Urinary bladder (tissue), 4 donors: Measurements from ENCODE around the gene VWCE. TPM values are rescaled to one million over a fixed set of nuclear protein-coding genes. Genes with fewer than 3 reads are reported as not detected.

Experiments used
- DNase-seq: peaks from one replicate; pipeline ENCODE4 v3.0.0-alpha.2; 2015; ENCODE audit errors: extremely low spot score
- H3K27ac ChIP-seq: one replicate; pipeline ENCODE4 v1.5.1; 2013; ENCODE audit warnings: low read depth, mild to moderate bottlenecking, moderate library complexity
- H3K36me3 ChIP-seq: one replicate; pipeline ENCODE4 v1.6.1; 2013; ENCODE audit warnings: mild to moderate bottlenecking, moderate library complexity; ENCODE audit not compliant: insufficient read depth
- H3K4me1 ChIP-seq: one replicate; pipeline ENCODE4 v1.6.1; 2013; ENCODE audit warnings: mild to moderate bottlenecking, moderate library complexity; ENCODE audit not compliant: insufficient read depth
- H3K4me3 ChIP-seq: one replicate; pipeline ENCODE4 v1.5.1; 2013; ENCODE audit warnings: low read depth, low read length
- WGBS: extraction: QIAGEN DNeasy Blood & Tissue Kit; methylation state at CpG from one replicate; pipeline ENCODE4 v1.1.7; 2013; 5-methylcytosine and 5-hydroxymethylcytosine counted together
- polyA plus RNA-seq: library from polyadenylated mRNA; stranded (reverse); fragments of 200-250 nt; gene quantifications from one replicate; pipeline ENCODE4 v1.2.3, GENCODE V29; 2013
- total RNA-seq: library from RNA; depleted of rRNA; stranded (reverse); fragments of >200 nt; gene quantifications from one replicate; pipeline ENCODE4 v1.2.3, GENCODE V29; 2014
- donor health status: healthy with polysubstance abuse.
- donor health status: healthy.

VWCE gene, protein sequence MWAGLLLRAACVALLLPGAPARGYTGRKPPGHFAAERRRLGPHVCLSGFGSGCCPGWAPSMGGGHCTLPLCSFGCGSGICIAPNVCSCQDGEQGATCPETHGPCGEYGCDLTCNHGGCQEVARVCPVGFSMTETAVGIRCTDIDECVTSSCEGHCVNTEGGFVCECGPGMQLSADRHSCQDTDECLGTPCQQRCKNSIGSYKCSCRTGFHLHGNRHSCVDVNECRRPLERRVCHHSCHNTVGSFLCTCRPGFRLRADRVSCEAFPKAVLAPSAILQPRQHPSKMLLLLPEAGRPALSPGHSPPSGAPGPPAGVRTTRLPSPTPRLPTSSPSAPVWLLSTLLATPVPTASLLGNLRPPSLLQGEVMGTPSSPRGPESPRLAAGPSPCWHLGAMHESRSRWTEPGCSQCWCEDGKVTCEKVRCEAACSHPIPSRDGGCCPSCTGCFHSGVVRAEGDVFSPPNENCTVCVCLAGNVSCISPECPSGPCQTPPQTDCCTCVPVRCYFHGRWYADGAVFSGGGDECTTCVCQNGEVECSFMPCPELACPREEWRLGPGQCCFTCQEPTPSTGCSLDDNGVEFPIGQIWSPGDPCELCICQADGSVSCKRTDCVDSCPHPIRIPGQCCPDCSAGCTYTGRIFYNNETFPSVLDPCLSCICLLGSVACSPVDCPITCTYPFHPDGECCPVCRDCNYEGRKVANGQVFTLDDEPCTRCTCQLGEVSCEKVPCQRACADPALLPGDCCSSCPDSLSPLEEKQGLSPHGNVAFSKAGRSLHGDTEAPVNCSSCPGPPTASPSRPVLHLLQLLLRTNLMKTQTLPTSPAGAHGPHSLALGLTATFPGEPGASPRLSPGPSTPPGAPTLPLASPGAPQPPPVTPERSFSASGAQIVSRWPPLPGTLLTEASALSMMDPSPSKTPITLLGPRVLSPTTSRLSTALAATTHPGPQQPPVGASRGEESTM
- 0.63 TPM for total RNA-seq
- polyA plus RNA-seq, result 0.67 TPM

DNA sequence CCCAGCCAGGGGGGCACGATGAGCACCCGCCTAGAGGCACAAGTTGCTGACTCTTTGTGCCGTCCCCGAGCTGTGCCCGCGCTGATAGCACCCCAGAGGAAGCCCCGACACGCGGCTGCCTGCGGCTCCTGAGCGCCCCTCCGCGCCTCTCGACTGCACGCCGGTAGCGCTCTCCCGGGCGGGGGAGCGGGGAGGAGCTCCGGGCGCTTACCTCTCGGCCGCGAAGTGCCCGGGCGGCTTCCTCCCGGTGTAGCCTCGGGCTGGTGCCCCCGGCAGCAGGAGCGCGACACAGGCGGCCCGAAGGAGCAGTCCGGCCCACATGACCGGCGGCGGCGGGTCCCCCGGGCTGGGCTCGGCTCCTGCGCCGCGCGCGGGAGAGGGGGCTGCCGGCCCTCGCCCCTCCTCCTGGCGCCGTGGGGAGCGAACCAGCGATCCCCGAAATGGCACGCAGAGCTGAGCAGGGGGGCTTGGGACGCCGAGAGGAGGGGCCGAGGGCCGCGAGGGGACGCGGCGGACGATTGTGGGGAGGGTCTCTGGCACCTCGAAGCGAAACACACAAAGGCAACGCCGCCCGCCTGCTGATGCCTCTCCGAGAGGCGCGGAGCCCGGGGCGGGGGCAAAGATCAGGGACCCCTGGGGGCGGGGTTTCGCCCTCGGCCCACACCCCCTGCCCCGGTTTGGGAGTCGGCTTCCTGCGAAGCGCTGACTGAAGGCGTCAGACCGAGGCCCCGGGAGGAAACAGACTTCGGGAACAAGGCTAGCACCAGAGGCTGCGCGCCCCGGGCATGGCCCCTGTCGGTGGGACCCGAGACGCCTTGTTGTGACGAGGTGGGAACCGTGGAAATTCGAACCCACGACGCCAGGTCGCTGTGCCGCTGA is at the start of gene VWCE:
Gene VWCE (minus strand): TSS at position 600 of the 879 bp plus-strand sequence. CDS start 279 bp downstream, at position 321.
- Histone ChIP-seq H3K27ac (no peak within 1 kb of the TSS), H3K36me3 (peaks cover 4% of the 10 kb centered on the region), H3K4me1 (no peaks in the 10 kb centered on the region), H3K4me3 (peak within 1 kb of the TSS; percentile 41)
- no peak for DNase-seq
- WGBS, result 2% methylated on average over 97 of the region's 97 CpGs

DNA sequence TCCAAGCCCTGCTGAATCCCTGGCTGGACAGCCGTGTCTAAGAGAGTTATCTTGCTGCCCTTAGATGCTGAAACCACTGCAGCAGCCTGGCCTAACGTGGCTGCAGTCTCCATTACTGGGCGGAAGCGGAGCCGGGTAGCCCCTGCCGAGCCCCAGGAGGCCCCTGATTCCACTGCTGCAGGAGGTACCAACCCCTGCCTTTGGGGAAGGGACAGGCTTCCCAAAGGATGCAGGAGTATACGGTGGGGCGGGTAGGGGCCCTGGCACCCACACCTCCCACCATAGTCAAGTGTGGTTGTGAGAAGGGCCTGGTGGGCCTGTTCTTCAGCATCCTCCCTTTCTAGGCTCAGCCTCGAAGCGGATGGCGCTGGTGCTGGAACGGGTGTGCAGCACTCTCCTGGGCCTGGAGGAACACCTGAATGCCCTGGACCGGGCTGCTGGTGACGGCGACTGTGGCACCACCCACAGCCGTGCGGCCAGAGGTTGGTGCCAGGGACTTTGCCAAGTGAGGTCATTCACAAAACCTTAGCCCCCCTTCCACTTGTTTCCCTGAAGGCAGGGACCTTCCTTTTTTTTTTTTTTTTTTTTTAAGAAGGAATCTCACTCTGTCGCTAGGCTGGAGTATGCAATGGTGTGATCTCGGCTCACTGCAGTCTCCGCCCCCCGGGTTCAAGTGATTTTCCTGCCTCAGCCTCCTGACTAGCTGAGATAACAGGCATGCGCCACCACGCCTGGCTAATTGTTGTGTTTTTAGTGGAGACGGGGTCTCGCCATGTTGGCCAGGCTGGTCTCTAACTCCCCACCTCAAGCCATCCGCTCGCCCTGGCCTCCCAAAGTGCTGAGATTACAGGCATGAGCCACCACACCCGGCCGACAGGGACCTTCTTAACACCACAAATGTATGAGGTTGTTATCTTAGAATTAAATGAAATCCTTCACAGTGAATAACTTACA is 49.0 kb upstream of the VWCE start:
- H3K4me3 ChIP-seq, result no peak overlapping the region
- DNase-seq, result no peak
- 94% methylated on average over 29 of the region's 29 CpGs for WGBS
- H3K4me1 ChIP-seq, result no peaks in the 10 kb centered on the region
- no peaks in the 10 kb centered on the region for H3K36me3 ChIP-seq
- H3K27ac ChIP-seq, result no peak overlapping the region

- Histone ChIP-seq H3K4me1 (no peaks in the 10 kb centered on the region), H3K4me3 (no peak overlapping the region), H3K36me3 (no peaks in the 10 kb centered on the region), H3K27ac (no peak overlapping the region)
- DNase-seq, result no peak
- WGBS, result 90% methylated on average over 20 of the region's 20 CpGs
These were observed 47.2 kb upstream of the VWCE start for GRCh38 chr11:61342207-61342803.

GRCh38 chr11:61341706-61342105 is 46.6 kb upstream of the VWCE start:
- WGBS, result 93% methylated on average over 4 of the region's 4 CpGs
- Histone ChIP-seq H3K4me1 (no peaks in the 10 kb centered on the region), H3K36me3 (no peaks in the 10 kb centered on the region), H3K4me3 (no peak overlapping the region), H3K27ac (no peak overlapping the region)
- DNase-seq, result no peak

GRCh38 chr11:61340979-61341378 is 45.9 kb upstream of the VWCE start:
- WGBS, result 99% methylated on average over 2 of the region's 2 CpGs
- no peak for DNase-seq
- Histone ChIP-seq H3K27ac (no peak overlapping the region), H3K4me3 (no peak overlapping the region), H3K36me3 (no peaks in the 10 kb centered on the region), H3K4me1 (no peaks in the 10 kb centered on the region)

GRCh38 chr11:61339490-61339878 is 44.4 kb upstream of the VWCE start:
- WGBS, result 85% methylated on average over 4 of the region's 4 CpGs
- H3K27ac ChIP-seq, result no peak overlapping the region
- no peak overlapping the region for H3K4me3 ChIP-seq
- H3K36me3 ChIP-seq, result no peaks in the 10 kb centered on the region
- no peak for DNase-seq
- H3K4me1 ChIP-seq, result no peaks in the 10 kb centered on the region

DNA sequence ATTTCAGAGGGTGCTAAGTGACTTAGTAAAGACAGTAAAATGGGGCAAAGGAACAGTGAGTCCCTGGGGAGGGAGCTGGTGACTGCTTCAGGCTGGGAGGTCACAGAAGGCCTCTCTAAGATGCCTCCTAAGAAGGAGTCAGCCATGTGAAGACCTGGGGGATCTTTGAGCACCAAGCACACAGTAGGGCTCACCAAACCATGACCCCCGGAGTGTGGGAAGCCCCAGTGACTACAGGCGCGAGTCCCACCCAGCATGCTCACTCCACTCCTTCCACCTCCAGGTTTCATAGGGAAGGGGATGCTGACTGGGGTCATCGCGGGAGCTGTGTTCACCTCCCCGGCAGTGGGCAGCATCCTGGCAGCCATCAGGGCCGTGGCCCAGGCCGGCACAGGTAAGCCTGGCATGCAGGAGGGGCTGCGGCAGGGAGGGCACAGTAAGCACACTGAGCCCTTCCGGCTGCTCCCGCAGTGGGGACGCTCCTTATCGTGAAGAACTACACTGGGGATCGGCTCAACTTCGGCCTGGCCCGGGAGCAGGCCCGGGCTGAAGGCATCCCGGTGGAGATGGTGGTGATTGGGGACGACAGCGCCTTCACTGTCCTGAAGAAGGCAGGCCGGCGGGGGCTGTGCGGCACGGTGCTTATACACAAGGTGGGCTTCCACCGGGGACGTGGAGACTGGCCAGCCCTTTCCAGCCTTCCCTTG is 43.8 kb upstream of the VWCE start:
- Histone ChIP-seq H3K27ac (no peak overlapping the region), H3K4me3 (no peak overlapping the region), H3K4me1 (no peaks in the 10 kb centered on the region), H3K36me3 (no peaks in the 10 kb centered on the region)
- no peak for DNase-seq
- WGBS, result 91% methylated on average over 26 of the region's 26 CpGs

DNA sequence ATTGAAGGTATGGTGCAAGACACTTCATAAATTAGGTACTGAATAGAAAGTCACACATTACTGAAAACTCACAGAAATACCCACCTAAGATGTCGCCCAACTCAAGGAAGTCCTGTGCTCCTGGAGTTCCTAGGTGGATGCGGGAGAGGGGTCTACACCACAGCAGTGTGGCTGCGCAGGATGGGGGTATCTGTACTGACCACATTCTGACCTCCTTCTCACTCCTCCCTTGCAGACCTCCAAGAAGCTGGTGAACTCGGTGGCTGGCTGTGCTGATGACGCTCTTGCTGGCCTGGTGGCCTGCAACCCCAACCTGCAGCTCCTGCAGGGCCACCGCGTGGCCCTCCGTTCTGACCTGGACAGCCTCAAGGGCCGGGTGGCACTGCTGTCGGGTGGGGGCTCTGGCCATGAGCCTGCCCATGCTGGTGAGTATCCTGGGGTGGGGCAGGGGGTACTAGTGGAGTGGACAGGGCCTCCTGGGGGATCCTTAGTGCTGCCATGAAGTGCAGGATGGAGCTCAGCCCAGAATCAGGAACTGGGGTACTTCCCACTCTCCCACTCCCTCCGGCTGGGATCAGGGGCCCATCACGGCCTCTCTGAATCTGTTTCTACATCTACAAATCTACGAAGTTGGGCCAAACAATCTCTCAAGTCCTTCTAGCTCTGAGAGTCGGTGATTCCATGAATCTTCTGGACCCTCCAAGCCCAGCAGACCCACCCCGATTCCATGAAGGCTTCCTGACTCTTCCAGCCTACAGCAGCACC is 42.8 kb upstream of the VWCE start:
- DNase-seq, result no peak
- no peaks in the 10 kb centered on the region for H3K36me3 ChIP-seq
- 94% methylated on average over 15 of the region's 15 CpGs for WGBS
- no peak overlapping the region for H3K4me3 ChIP-seq
- H3K27ac ChIP-seq, result no peak overlapping the region
- no peaks in the 10 kb centered on the region for H3K4me1 ChIP-seq

- peak; percentile 40 for DNase-seq
- no peak overlapping the region for H3K4me3 ChIP-seq
- WGBS, result 30% methylated on average over 8 of the region's 8 CpGs
- H3K36me3 ChIP-seq, result no peaks in the 10 kb centered on the region
- H3K4me1 ChIP-seq, result peaks cover 5% of the 10 kb centered on the region
- H3K27ac ChIP-seq, result no peak overlapping the region
These were observed 41.2 kb upstream of the VWCE start for GRCh38 chr11:61336171-61336935.

DNA sequence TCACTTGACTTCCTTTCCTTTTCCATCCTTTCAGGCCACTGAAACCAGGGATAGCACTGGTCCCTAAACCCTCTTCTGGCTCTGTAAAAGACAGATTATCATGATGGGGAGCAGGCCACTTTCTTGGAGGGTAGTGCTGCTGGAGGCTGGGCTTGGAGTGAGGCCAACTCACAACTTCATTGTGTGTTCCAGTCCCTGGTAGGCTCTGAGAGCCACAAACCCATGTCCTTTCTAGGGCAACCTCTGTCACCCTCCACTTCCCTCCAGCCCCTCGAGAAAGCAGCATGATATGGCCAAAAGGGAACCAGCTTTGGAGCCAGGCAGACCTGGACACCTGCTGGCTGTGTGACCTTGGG is 40.2 kb upstream of the VWCE start:
- Histone ChIP-seq H3K27ac (no peak overlapping the region), H3K4me3 (no peak overlapping the region), H3K36me3 (no peaks in the 10 kb centered on the region), H3K4me1 (peaks cover 8% of the 10 kb centered on the region)
- WGBS, result 60% methylated on average over 1 of the region's 1 CpG
- no peak for DNase-seq
